K562 (cell line): ENCODE results near the gene ZFR2.

Source experiments
- CHD2 ChIP-seq: IDR thresholded peaks from 2 replicates; pipeline ENCODE4 v1.6.1; 2011; ENCODE audit warnings: low read depth, low read length
- SOX6 ChIP-seq: fragments of 450-650 bp; IDR thresholded peaks from 2 replicates; pipeline ENCODE4 v1.6.1; 2014; ENCODE audit warnings: mild to moderate bottlenecking
- TAF1 ChIP-seq: IDR thresholded peaks from 2 replicates; pipeline ENCODE4 v1.6.1; 2011; ENCODE audit warnings: mild to moderate bottlenecking, low read length, moderate library complexity; ENCODE audit not compliant: insufficient read depth, control insufficient read depth, severe bottlenecking; ENCODE audit errors: extremely low read depth
- YY1 ChIP-seq, 3 experiments: IDR thresholded peaks; 2 replicates each; pipeline ENCODE4 v1.6.1; 2011; ENCODE audit warnings: low read length in 2 of 3, mild to moderate bottlenecking in 2 of 3, moderate library complexity in 2 of 3, borderline replicate concordance in 1 of 3, control low read depth in 1 of 3, low read depth in 1 of 3; ENCODE audit not compliant: insufficient read depth in 3 of 3, insufficient replicate concordance in 2 of 3, control insufficient read depth in 1 of 3, insufficient read length in 1 of 3; ENCODE audit errors: extremely low read depth in 1 of 3
- TF ChIP-seq, protein P1 (sequence below), 3 experiments: IDR thresholded peaks in 2 of 3; conservative IDR thresholded peaks in 1 of 3; 2 replicates each; pipeline ENCODE4 v1.5.1; 2011 to 2012; ENCODE audit warnings: low read length in 3 of 3, mild to moderate bottlenecking in 3 of 3, control low read depth in 2 of 3, improper control_type of control experiment in 1 of 3, inconsistent platforms in 1 of 3, low read depth in 1 of 3, mixed read lengths in 1 of 3, moderate library complexity in 1 of 3; ENCODE audit not compliant: insufficient read depth in 2 of 3
- TF ChIP-seq, protein P2 (sequence below): fragments of 250-450 bp; sonication (Bioruptor Pico); IDR thresholded peaks from 2 replicates; pipeline ENCODE4 v1.8.0; 2022; ENCODE audit warnings: moderate library complexity, mild to moderate bottlenecking, inconsistent platforms
- TF ChIP-seq, protein P3 (sequence below): fragments of 250-450 bp; sonication (Bioruptor Pico); IDR thresholded peaks from 2 replicates; pipeline ENCODE4 v1.8.0; 2021; ENCODE audit warnings: borderline replicate concordance, mild to moderate bottlenecking, moderate library complexity; ENCODE audit not compliant: poor library complexity, severe bottlenecking
- TF ChIP-seq, protein P4 (sequence below): sonication (generic); formaldehyde crosslinking; IDR thresholded peaks from 2 replicates; pipeline ENCODE4 v1.8.1; 2023; ENCODE audit warnings: mild to moderate bottlenecking, missing genetic modification reagents

DNA sequence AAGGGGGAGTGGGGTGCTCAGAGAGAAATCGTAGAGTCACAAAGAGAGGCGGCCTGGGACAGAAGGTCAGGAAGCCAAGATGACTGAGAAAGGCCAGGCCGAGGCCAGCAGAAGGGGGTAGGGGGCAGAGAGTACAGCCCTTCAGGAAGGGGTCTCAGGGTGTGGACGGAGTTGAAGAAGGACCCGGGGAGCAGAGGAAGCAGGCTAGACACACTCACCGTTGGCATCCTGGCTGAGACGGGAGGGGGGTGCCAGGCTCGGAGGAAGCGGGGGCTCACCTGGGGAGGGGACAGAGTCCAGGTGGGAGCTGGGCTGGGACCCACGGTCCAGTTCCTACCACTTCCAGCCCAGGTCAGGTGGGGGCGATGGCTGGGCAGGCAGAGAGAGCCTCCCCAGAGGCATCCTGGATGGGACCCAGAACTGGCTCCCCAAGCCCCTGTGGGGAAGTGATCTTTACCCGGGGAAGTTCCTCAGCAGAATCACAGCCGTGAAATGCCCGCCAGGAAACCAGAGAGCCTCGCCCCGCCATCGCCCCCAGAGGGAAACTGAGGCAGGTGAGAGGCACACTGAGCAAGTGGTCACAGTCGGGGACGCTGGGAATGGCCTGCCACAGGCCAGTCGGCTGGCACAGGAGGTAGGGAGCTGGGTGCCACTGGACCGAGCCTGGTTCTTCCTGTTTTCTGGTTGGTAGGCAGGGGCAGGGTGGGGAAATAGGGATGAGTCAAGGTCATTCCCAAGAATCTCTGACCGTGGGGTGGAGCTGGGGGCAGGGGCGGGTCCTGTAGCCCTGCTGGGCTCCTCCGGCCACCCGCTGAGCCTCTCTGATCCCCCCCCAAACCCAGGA, 84.0 kb downstream of the ZFR2 start:
- TF ChIP-seq SOX6, result no peak
- TF ChIP-seq, protein P1, sequence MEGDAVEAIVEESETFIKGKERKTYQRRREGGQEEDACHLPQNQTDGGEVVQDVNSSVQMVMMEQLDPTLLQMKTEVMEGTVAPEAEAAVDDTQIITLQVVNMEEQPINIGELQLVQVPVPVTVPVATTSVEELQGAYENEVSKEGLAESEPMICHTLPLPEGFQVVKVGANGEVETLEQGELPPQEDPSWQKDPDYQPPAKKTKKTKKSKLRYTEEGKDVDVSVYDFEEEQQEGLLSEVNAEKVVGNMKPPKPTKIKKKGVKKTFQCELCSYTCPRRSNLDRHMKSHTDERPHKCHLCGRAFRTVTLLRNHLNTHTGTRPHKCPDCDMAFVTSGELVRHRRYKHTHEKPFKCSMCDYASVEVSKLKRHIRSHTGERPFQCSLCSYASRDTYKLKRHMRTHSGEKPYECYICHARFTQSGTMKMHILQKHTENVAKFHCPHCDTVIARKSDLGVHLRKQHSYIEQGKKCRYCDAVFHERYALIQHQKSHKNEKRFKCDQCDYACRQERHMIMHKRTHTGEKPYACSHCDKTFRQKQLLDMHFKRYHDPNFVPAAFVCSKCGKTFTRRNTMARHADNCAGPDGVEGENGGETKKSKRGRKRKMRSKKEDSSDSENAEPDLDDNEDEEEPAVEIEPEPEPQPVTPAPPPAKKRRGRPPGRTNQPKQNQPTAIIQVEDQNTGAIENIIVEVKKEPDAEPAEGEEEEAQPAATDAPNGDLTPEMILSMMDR (IDR thresholded peaks at IDR 0.05 in 2 of 3, conservative IDR thresholded peaks at IDR 0.05 in 1 of 3; ENCODE audit: insufficient read depth in 2 of 3, low read depth in 1 of 3, low read length in 3 of 3), result peak in 1 of 3 experiments; percentile 3; a peak in 1 of 6 replicates
- no peak for TF ChIP-seq TAF1
- TF ChIP-seq, protein P2, sequence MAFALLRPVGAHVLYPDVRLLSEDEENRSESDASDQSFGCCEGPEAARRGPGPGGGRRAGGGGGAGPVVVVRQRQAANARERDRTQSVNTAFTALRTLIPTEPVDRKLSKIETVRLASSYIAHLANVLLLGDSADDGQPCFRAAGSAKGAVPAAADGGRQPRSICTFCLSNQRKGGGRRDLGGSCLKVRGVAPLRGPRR (CRISPR knock-in tag), result no peak
- TF ChIP-seq, protein P3, sequence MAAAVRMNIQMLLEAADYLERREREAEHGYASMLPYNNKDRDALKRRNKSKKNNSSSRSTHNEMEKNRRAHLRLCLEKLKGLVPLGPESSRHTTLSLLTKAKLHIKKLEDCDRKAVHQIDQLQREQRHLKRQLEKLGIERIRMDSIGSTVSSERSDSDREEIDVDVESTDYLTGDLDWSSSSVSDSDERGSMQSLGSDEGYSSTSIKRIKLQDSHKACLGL, result no peak
- TF ChIP-seq YY1 (IDR thresholded peaks at IDR 0.05; ENCODE audit: borderline replicate concordance in 1 of 3, control insufficient read depth in 1 of 3, extremely low read depth in 1 of 3, insufficient read depth in 3 of 3, insufficient read length in 1 of 3, insufficient replicate concordance in 2 of 3, low read depth in 1 of 3, low read length in 2 of 3), result no peak
- TF ChIP-seq, protein P4, sequence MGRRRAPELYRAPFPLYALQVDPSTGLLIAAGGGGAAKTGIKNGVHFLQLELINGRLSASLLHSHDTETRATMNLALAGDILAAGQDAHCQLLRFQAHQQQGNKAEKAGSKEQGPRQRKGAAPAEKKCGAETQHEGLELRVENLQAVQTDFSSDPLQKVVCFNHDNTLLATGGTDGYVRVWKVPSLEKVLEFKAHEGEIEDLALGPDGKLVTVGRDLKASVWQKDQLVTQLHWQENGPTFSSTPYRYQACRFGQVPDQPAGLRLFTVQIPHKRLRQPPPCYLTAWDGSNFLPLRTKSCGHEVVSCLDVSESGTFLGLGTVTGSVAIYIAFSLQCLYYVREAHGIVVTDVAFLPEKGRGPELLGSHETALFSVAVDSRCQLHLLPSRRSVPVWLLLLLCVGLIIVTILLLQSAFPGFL, result no peak
- TF ChIP-seq CHD2, result no peak
